ENCODE measurements around the gene CHRM5.
"Not testable (repeated sequence)": the region's sequence is repeated elsewhere in the genome, so short reads cannot be mapped to it uniquely, and the experiment has no call there.

Gene CHRM5

GRCh38 chr15:33988384-33988783 lies 20.1 kb downstream of the CHRM5 start:
- no peak for DNase-seq

DNA sequence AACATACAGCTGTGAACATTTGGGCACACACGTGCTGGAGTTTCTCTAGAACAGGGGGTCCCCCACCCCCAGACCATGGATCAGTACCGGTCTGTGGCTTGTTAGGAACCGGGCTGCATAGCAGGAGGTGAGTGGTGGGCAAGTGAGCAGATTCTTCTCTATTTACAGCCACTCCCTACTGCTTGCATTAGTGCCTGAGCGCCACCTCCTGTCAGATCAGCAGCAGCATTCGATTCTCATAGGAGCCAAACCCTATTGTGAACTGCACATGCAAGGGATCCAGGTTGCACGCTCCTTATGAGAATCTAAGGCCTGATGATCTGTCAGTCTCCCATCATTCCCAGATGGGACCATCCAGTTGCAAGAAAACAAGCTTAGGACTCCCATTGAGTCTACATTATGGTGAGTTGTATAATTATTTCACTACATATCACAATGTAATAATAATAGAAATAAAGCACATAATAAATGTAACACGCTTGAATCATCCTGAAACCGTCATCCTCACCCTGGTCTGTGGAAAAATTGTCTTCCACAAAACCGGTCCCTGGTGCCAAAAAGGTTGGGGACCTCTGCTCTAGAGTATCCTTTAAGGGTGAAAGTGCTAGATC lies 25.8 kb downstream of the CHRM5 start:
- DNase-seq: no peak

GRCh38 chr15:33995666-33996065 lies 27.4 kb downstream of the CHRM5 start:
- DNase-seq: not testable (repeated sequence)

GRCh38 chr15:34001536-34001935 lies 33.2 kb downstream of the CHRM5 start:
- DNase-seq: no peak

GRCh38 chr15:34006381-34006780 lies 38.1 kb downstream of the CHRM5 start:
- no peak for DNase-seq

DNA sequence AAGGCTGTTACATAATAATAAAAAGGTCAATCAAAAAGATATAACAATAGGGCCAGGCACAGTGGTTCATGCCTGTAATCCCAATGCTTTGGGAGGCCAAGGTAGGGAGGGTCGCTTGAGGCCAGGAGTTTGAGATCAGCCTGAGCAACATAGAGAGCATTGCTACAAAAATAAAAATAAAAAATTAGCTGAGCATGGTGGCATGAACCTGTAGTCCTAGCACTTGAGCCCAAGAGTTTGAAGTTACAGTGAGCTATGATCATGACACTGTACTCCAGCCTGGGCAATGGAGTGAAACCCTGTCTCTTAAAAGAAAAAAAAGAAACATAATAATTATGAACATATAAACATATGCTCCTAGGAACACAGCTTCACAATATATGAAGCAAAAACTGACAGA lies 41.4 kb downstream of the CHRM5 start:
- DNase-seq: no peak

DNA sequence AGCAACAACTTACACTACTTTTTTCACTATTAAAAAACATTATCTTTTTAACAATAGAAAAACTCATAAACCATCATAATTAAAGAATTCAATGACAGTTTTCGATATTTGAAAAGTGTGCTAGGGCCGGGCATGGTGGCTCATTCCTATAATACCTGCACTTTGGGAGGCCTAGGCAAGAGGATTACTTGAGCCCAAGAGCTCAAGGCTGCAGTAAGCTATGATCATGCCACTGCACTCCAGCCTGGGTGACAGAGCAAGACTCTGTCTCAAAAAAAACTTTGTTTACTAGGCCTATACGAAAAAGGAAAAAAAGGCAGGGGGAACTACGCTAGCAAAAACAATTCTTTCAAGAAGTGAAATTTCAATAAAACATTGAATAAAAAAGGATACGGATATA lies 42.6 kb downstream of the CHRM5 start:
- DNase-seq: no peak

DNA sequence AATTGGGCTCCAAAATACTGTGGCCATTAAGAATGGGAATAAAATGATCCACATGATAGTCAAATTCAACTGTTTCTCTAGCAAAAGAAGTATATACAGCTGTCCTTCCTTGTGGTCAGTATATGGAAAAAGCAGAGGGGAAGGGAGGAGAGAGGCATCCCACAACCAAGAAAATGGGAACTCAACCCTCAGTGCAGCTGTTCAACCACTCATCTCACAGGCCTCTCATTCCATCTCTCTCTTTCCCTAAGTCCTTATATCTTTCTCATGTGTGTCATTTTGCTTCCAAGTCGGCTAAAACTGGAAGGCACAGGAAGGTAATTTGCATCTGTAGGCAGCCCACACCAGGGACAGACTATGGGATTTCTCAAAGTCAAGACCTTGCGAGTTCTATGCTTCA lies 43.2 kb downstream of the CHRM5 start:
- no peak for DNase-seq

- DNase-seq: no peak
These were observed 44.2 kb downstream of the CHRM5 start for GRCh38 chr15:34012461-34013028.

DNA sequence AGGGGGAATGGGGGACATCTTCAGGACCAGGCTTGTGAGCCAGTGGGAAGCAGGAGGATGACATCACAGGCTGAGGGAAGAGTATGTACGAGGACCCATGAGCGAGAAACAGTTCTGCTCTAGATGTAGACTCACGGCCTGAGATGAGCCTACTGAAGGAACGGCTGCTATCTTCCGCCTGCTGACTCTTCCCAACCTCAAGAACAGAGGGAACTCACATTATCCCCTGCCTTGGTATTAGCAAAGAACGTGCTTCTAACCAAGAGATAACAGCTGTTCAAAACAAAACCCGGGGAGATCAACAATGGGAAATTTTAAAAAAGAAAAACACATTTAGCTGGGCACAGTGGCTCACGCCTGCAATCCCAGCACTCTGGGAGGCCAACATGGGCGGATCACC lies 45.4 kb downstream of the CHRM5 start:
- no peak for DNase-seq

DNA sequence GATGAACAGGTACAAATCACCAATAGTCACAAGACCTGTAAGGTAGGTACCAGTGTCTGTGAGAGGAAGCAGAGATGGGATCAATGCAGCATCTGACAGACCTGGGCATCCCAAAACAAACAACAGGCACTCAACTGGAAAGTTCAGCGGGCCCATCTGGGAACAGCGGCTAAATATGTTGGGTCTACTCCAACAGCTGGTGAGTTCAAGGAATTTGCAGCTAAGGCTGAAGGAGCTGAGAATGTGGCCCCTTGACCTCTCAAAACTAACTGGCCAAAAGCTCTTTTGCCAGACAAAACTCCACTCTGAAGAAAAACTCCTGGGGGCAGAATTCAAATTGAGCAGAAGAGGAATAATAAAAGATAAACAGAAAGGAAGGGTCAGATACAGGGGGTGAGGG lies 46.3 kb downstream of the CHRM5 start:
- no peak for DNase-seq

GRCh38 chr15:34018021-34018645 lies 49.8 kb downstream of the CHRM5 start:
- peak; percentile 17 for DNase-seq

GRCh38 chr15:34018738-34019137 lies 50.4 kb downstream of the CHRM5 start:
- DNase-seq: peak; percentile 2

DNA sequence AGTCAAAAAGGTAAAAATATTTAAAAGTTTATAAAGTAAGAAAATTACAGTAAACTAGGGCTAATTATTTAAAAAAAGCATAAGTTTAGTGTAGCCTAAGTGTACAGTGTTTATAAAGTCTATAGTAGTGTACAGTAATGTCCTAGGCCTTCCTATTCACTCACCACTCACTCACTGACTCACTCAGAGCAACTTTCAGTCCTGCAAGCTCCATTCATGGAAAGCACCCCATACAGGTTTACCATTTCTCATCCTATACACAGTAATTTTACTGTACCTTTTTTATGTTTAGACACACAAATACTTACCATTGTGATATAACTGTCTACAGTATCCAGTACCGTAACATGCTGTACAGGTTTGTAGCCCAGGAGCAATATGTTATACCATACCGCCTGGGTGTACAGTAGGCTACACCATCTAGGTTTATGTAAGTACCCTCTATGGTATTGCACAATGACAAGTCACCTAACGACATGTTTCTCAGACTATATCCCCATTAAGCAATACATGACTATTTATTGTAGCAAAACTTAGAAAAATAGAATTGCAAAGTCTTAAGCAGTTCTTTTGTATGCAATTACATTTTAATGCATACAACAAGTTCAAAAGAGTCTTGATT lies 51.2 kb downstream of the CHRM5 start:
- DNase-seq: no peak

DNA sequence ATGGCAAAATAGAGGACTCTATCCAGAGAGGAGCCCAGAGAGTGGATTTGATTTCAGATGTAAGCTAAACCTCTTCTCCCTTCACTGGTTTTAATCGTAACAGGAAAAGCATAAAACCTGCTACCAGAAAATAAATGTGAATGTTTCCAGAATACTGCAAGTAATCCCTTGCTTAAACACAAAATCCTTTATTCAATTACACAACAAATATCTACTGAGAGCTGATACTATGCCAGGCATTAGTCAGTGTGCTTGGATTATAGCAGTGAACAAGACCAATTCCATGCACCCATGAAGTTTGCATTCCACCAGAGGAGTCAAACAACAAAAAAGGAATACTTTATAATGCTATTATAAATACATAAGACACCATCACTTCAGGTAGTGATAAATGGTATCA lies 55.6 kb downstream of the CHRM5 start:
- DNase-seq: no peak

- no peak for DNase-seq
These were observed 57.0 kb downstream of the CHRM5 start for GRCh38 chr15:34025252-34025651.

GRCh38 chr15:34027606-34028005 lies 59.3 kb downstream of the CHRM5 start:
- no peak for DNase-seq

GRCh38 chr15:34031987-34032760 lies 63.9 kb downstream of the CHRM5 start:
- no peak for DNase-seq

DNA sequence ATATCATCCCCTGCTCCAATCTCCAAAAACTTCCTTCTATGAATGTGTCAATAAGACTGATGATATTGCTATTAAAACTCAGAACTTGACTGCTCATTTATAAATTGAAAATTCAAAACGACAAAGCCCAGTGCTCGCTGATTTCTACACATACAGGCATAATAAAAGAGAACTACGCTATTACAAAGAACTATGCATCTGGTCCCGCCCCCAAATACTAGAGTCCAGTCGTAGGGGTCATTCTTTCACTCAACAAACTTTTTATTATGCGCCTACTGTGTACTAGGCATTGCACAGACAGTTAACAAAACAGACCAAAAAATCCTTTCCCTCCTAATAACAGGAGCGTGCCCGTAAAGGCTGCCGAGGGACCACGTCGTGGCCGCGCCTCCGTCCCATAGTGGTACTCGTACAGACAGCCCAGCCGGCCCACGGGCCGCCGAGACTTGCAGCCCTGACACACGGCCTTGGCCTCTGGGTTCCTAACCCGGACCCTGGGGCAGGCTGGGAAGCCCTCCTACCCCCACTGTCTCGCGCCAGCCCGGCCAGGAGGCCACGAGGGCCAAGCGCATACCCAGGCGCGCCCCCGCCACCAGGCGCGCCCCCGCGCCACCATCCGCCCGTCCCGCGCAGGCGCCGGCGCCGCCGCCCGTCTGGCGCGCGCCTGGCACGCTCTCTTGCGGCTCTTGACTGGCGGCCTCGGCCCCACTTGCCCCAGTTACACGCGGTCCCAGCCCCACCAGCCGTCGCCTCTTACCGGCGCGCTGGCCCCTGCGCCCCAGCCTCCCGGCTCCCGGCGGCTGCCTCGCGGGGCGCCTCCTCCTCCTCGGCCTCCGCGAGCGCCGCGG lies 70.0 kb downstream of the CHRM5 start:
- DNase-seq: peak; percentile 79

- peak; percentile 62 for DNase-seq
These were observed 70.8 kb downstream of the CHRM5 start, which contains the start of gene AVEN for GRCh38 chr15:34038871-34039789. AVEN (minus strand) TSS chr15:34039204; CDS start chr15:34039046, 158 bp downstream.

GRCh38 chr15:34039790-34040113 lies 71.5 kb downstream of the CHRM5 start:
- no peak for DNase-seq
